Inflammatory macrophage treated with lipopolysaccharide for 1 hour (primary cell): ENCODE data around the gene PRDM16.

Experiments
- DNase-seq, 2 donors: peaks; one replicate each; pipeline ENCODE4 v3.0.0-alpha.2; 2020 to 2022

Gene PRDM16

DNA sequence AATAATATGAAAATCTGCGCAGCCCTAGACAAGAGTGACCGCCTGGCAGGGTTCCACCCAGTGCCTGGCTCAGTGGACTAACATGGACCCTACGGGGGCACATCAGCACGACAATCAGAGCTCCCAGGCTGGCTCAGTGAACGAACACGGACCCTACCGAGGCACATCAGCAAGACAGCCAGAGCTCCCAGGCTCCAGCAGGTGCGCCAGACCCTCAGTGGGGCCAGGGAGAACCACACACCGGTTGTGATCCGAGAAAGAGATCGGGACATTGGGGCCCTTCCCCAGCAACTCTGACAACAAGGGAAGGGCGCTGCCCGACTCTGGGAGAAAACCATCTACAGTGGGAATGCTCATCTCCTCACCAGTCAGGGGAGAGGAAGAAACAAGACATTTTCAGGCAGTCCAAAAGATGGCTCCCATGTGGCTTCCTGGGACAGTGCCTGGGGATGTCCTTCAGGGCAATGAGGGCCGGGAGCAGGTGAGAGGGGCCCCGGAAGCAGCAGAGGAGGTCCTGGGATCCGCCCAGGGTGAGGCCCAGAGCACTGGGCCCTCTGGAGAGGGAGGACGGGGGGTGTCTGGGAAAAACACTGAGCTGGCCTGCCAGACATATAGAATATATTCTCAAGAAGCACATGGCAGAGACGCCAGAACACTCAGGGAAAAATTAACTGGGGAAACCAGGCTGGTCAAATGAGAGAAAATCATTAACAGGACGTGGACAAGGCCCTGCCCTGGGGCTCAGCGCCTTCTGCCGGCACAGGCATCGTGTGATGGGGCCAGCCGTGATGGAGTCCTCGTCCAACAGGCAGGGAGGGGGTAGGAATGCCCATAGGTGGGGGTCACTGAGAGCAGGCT is 390.3 kb downstream of the PRDM16 start:
- DNase-seq, result no peak

DNA sequence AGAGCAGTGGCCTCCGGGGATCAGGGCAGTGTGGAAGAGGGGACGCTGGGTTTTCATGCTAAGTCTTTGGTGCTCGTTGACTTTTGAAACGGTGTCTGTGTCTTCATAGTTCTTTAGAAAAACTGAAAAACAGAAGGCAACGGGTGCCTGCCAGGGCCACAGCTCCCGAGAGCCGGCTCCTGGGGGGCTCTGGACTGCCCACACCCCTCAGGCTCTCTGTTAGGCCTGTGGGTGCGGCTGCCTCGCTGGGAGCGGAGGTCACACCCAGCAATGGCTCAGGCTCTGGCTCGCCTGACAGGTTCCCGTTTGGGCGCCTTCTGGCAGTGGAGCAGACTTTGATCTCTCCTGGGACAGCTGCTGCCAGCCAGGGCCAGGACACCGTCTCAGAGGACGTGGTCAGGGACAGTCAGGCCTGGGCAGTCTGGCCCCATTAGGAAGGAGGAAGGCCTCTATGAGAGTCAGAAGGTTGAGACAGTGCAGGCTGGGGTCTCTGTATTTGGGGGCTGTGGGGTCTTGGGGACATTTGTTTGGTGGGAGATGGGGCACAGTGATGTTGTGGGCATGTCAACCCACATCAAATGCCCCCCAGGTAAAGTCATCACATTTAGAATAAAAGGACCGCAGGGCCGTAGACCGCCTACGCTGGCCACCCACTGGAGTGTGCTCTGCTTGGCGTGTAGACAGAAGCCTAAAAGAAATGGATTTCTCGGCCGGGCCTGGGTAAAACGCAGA is 391.1 kb downstream of the PRDM16 start:
- no peak for DNase-seq

- DNase-seq, result no peak
Observed at GRCh38 chr1:3460672-3461131, 391.7 kb downstream of the PRDM16 start.

- DNase-seq, result no peak
Observed at GRCh38 chr1:3461238-3461933, 392.4 kb downstream of the PRDM16 start.

- no peak for DNase-seq
Observed at GRCh38 chr1:3461934-3462275, 392.9 kb downstream of the PRDM16 start.

GRCh38 chr1:3462356-3463012 is 393.5 kb downstream of the PRDM16 start:
- DNase-seq, result no peak

DNA sequence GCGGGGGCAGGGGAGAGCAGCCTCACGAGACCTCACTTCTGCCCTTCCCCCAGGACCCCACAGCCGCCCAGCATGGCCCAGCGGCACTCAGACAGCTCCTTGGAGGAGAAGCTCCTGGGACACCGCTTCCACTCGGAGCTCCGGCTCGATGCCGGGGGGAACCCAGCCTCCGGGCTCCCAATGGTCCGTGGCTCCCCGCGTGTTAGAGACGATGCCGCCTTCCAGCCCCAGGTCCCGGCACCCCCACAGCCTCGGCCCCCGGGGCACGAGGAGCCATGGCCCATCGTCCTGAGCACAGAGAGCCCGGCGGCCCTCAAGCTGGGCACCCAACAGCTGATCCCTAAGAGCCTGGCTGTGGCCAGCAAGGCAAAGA is 394.0 kb downstream of the PRDM16 start:
- no peak for DNase-seq

DNA sequence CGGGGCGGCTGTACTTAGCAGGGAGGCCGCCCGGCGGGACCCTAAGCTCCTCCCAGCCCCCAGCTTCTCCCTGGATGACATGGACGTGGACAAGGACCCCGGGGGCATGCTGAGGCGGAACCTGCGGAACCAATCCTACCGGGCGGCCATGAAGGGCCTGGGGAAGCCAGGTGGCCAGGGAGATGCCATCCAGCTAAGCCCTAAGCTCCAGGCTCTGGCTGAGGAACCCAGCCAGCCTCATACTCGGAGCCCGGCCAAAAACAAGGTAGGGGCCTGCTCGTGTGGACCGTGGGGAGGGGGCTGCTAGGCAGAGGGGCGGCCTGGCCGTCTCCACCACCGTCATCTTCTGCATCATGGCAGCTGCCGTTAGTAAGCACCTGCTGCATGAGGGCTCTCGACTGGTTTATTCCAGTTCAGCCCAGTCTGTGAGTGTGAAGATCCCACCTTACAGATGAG is 394.4 kb downstream of the PRDM16 start:
- DNase-seq, result no peak

DNA sequence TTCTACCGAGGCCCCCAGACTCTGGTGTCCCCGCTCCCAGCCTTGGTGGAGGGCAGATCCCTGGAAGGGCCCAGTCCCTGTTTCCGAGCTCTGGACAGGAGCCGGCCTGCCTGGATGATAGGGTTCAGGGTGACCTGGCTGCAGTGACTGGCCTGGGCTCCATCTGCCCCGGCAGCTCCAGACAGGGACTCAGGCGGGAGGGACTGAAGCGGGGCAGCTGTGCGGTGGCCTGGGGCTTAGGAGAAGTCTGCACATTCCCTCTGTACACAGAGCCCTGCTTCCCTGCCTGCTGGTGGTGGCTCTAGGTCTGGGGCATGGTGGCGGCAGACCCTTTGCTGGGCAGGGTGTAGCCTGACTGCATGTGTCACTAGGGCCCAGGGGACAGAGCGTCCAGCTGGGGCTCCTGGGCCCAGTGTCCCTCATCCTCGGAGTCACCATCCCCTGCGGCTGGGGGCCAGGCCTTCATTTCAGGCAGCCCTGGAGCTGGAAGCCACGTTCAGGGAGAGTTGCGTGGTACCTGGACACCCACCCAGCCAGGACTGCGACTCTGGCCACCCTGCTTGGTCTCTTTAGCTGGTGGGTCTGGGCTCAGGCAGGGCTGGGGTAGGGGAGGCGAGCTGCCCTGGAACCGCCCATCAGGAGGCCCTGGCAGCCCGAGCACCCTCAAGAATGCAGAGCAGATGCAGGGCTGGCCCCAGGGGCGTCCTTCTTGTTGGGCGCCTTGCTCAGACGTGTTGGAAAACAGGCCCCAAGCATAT is 395.1 kb downstream of the PRDM16 start:
- DNase-seq, result no peak

DNA sequence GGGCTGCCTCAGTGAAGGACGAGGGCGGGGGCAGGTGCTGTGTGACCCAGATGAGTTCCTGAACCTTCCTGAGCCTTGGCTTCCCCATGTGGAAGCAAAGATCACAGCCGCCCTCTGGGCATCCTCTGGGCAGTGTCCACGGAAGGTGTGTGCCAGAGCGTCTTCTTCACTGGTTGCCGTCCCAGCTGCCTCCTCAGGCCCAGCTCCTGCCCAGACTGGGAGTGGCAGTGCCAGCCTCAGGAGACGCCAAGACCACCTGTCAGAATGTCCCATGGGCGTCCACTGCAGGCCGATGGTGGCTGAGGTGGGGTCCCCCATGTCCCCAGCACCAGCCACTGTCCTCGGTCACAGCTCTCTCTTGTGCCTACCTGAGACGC is 395.6 kb downstream of the PRDM16 start:
- no peak for DNase-seq

- no peak for DNase-seq
Observed at GRCh38 chr1:3465091-3465934, 396.3 kb downstream of the PRDM16 start.

GRCh38 chr1:3465935-3466321 is 396.9 kb downstream of the PRDM16 start:
- no peak for DNase-seq

DNA sequence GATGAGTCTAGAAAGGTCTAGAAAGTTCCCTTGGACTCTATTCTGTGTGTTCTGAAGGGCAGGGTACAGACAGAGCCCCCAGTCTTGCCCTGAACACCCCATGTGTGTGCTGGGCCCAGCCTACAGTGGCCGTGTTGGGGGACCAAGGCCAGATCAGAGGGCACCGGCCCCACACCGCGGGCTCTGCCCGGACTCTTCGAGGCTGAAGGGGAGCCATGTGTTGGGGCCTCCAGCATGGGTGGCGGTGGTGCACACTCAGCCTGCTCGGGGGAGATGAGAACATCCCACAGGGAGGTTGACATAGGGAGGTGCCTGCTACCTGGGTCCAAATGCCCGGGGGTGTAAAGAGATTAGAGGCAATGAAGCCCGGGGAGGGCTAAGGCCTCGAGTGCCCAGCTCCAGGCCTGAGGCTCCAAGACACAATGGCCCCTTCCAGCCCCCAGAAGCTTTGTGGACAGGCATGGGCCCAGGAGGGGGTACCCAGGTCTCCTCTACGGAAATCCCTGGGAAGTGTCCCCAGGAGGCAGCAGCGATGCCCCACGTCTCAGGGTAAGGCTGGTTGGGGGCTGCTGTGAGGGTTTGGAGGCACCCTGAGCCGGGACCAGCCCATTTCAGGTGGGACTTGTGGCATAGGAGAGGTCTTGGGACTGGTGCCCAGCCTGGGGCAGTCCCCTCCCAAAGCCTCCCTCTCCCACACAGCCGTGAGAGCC is 397.5 kb downstream of the PRDM16 start:
- DNase-seq, result no peak

DNA sequence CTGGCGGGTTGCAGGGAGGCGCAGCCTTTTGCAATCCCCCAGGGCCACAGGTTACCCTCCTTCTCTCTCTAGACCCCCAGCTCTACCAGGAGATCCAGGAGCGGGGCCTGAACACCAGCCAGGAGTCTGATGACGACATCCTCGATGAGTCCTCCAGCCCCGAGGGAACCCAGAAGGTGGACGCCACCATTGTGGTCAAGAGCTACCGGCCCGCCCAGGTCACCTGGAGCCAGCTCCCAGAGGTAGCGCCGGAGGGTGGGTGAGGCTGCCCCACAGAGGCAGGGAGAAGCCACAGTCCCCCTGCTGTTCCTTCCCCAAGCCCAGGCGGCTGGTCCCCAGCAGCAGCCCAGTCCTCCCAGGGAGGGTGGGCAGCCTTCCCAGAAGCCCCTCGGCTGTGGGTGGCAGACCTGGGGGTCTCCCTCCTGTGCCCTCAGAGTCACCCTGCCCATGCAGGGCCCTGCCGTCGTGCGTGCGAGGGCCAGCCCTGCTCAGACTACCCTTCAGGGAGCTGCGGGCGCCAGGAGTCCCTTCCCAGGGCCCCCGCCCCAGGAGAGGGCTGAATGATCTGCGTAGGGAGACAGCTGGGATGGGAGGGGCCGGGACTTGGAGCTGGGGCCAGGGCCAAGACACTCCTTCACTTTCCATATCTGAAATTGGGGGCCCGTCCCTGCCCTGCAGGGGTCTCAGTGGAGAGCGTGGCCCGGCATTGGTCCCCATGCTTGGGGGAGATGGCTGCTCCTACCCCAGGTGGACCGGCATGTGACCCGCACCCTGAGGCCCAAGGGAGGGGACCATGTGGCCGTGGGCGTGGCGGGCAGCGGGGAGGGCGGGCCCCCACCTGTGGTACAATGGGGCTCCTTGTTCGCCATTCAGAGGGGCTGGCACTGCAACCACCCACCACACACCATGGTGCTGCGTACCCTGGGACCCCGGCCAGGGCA is 398.4 kb downstream of the PRDM16 start:
- DNase-seq, result no peak

DNA sequence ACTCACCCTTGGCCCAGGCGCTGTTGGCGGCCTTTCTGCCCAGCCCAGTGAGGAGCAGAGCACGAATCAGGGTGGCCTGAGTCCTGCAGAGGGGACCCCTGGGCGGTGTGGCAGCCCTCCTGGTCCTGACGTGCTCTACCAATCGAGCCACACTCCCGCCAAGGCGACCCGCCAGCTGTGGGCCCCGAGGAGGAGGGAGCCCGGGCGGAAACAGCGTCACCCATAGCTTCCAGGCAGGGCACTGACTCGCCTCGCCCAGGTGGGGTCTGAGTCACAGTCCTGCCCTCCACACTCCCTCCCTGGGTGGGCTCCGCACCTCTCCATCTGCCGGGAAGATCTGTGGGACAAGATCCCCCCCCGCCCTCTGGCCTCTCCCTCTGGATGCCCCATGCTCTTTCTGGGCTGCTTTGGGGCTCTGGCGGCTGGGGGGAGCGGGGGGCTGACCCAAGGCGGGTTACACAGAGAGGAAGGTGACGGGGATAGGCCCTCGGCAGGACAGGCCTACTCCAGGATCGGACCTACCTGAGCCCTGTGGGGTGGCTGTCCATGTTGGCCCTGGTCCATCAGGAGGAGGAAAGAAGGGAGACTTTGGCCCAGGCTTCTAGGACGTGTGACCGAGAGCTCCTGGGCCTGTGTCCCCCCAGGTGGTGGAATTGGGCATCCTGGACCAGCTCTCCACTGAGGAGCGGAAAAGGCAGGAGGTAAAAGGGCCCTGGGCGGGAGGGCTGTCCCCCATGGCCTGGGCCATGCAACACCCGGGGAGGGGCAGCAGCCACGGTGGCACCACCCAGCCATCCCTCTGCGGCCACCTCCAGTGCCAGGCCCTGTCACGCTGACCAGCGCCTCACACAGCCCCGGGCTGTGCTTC is 399.5 kb downstream of the PRDM16 start:
- DNase-seq, result no peak

- no peak for DNase-seq
Observed at GRCh38 chr1:3469104-3469848, 400.3 kb downstream of the PRDM16 start.

- DNase-seq, result no peak
Observed at GRCh38 chr1:3469849-3470649, 401.0 kb downstream of the PRDM16 start.
